Measurements from ENCODE around the gene ARF5. TPM values are rescaled to one million over a fixed set of nuclear protein-coding genes. Genes with fewer than 3 reads are reported as not detected.

The ARF5 gene
- total RNA-seq, 6 experiments from 2014 or later, result 51.7 to 105 (median 60.8) TPM

GRCh38 chr7:127591189-127591588 is 3.0 kb downstream of the ARF5 start:
- ATAC-seq (no peak), DNase-seq (no peak)
- Histone ChIP-seq H3K36me3 (peaks cover 0 to 22% (median 5%) of the 10 kb centered on the region in 4 donors), H3K27ac (no peak overlapping the region), H3K9me3 (no peaks in the 10 kb centered on the region), H3K4me3 (no peak overlapping the region), H3K4me1 (peaks cover 0 to 21% (median 7%) of the 10 kb centered on the region in 4 donors), H3K27me3 (no peaks in the 10 kb centered on the region)
- TF ChIP-seq POLR2A (IDR thresholded peaks at IDR 0.05) (no peak), CTCF (IDR thresholded peaks at IDR 0.05) (no peak)
- WGBS (ENCODE audit: insufficient coverage, low coverage, low lambda C conversion rate, missing lambda C conversion rate), result 80% methylated on average over 1 of the region's 7 CpGs
- intact Hi-C loops (cut with DNase I), result no loop called here

- no peak overlapping the region for H3K4me3 ChIP-seq
- H3K4me1 ChIP-seq, result peaks cover 0 to 21% (median 7%) of the 10 kb centered on the region in 4 donors
- H3K27me3 ChIP-seq, result no peaks in the 10 kb centered on the region
- H3K36me3 ChIP-seq, result peaks cover 0 to 22% (median 5%) of the 10 kb centered on the region in 4 donors
- 77% methylated on average over 4 of the region's 6 CpGs for WGBS (ENCODE audit: insufficient coverage, low coverage, low lambda C conversion rate, missing lambda C conversion rate)
- intact Hi-C loops (cut with DNase I), result no loop called here
- no peak for ATAC-seq
- H3K27ac ChIP-seq, result no peak overlapping the region
- no peaks in the 10 kb centered on the region for H3K9me3 ChIP-seq
- DNase-seq, result no peak
- TF ChIP-seq CTCF (IDR thresholded peaks at IDR 0.05), result no peak
- no peak for TF ChIP-seq POLR2A (IDR thresholded peaks at IDR 0.05)
Measured at GRCh38 chr7:127591591-127591990, 3.4 kb downstream of the ARF5 start.

GRCh38 chr7:127592550-127592949 is 4.3 kb downstream of the ARF5 start:
- Histone ChIP-seq H3K27ac (no peak overlapping the region), H3K27me3 (no peaks in the 10 kb centered on the region), H3K4me3 (no peak overlapping the region), H3K4me1 (peaks cover 0 to 21% (median 7%) of the 10 kb centered on the region in 4 donors), H3K36me3 (peaks cover 0 to 22% (median 5%) of the 10 kb centered on the region in 4 donors), H3K9me3 (no peaks in the 10 kb centered on the region)
- ATAC-seq, result no peak
- WGBS (ENCODE audit: insufficient coverage, low coverage, low lambda C conversion rate, missing lambda C conversion rate), result 71% methylated on average over 3 of the region's 4 CpGs
- no peak for TF ChIP-seq POLR2A (IDR thresholded peaks at IDR 0.05)
- intact Hi-C loops (cut with DNase I), result no loop called here
- no peak for DNase-seq

GRCh38 chr7:127594490-127594889 is 6.3 kb downstream of the ARF5 start:
- TF ChIP-seq CTCF (IDR thresholded peaks at IDR 0.05), result no peak
- DNase-seq (peak; percentile 82 to 84 (median 84)), ATAC-seq (peak; percentile 86 to 90 (median 90))
- no peaks in the 10 kb centered on the region for H3K27me3 ChIP-seq
- peaks cover 0 to 22% (median 5%) of the 10 kb centered on the region in 4 donors for H3K36me3 ChIP-seq
- H3K27ac ChIP-seq, result no peak overlapping the region
- no CpG with 5 or more reads among the region's 1 CpG for WGBS (ENCODE audit: insufficient coverage, low coverage, low lambda C conversion rate, missing lambda C conversion rate)
- intact Hi-C loops (cut with DNase I), result no loop called here
- no peak overlapping the region for H3K4me3 ChIP-seq
- H3K4me1 ChIP-seq, result peaks cover 0 to 16% (median 3%) of the 10 kb centered on the region in 4 donors
- H3K9me3 ChIP-seq, result no peaks in the 10 kb centered on the region

GRCh38 chr7:127595737-127596136 is 7.5 kb downstream of the ARF5 start:
- no peaks in the 10 kb centered on the region for H3K27me3 ChIP-seq
- H3K9me3 ChIP-seq, result no peaks in the 10 kb centered on the region
- ATAC-seq (no peak), DNase-seq (no peak)
- peaks cover 0 to 11% (median 5%) of the 10 kb centered on the region in 4 donors for H3K36me3 ChIP-seq
- intact Hi-C loops (cut with DNase I), result no loop called here
- TF ChIP-seq CTCF (IDR thresholded peaks at IDR 0.05) (no peak), POLR2A (IDR thresholded peaks at IDR 0.05) (no peak)
- WGBS (ENCODE audit: insufficient coverage, low coverage, low lambda C conversion rate, missing lambda C conversion rate), result 100% methylated on average over 4 of the region's 5 CpGs
- peaks cover 0 to 14% (median 0%) of the 10 kb centered on the region in 4 donors for H3K4me1 ChIP-seq
- H3K27ac ChIP-seq, result no peak overlapping the region
- no peak overlapping the region for H3K4me3 ChIP-seq

Measured in right lobe of liver (tissue), 6 donors.